ENCODE data around the gene RTN4RL1.

GRCh38 chr17:2062571-2063183 lies 37.5 kb upstream of the RTN4RL1 start:
- TF ChIP-seq CTCF (tag by site-specific recombination; IDR thresholded peaks at IDR 0.05) (no peak), KLF16 (tag by site-specific recombination; IDR thresholded peaks at IDR 0.05) (no peak), TCF7L2 (IDR thresholded peaks at IDR 0.05; ENCODE audit: borderline replicate concordance, low read depth, low read length) (no peak), ZNF558 (tag by site-specific recombination; IDR thresholded peaks at IDR 0.05) (no peak), ZNF114 (tag by site-specific recombination; IDR thresholded peaks at IDR 0.05) (no peak), YY1 (tag by site-specific recombination; IDR thresholded peaks at IDR 0.05) (no peak), ZNF768 (tag by site-specific recombination; IDR thresholded peaks at IDR 0.05) (no peak), ZNF501 (tag by site-specific recombination; IDR thresholded peaks at IDR 0.05) (no peak), PRDM10 (tag by site-specific recombination; IDR thresholded peaks at IDR 0.05) (no peak), ZNF280D (tag by site-specific recombination; IDR thresholded peaks at IDR 0.05) (no peak), ZNF580 (tag by site-specific recombination; IDR thresholded peaks at IDR 0.05) (no peak)
- TF ChIP-seq, protein P1, sequence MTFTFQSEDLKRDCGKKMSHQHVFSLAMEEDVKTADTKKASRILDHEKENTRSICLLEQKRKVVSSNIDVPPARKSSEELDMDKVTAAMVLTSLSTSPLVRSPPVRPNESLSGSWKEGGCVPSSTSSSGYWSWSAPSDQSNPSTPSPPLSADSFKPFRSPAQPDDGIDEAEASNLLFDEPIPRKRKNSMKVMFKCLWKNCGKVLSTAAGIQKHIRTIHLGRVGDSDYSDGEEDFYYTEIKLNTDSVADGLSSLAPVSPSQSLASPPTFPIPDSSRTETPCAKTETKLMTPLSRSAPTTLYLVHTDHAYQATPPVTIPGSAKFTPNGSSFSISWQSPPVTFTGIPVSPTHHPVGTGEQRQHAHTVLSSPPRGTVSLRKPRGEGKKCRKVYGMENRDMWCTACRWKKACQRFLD (tag by site-specific recombination; IDR thresholded peaks at IDR 0.05), result no peak
- TF ChIP-seq, protein P2, sequence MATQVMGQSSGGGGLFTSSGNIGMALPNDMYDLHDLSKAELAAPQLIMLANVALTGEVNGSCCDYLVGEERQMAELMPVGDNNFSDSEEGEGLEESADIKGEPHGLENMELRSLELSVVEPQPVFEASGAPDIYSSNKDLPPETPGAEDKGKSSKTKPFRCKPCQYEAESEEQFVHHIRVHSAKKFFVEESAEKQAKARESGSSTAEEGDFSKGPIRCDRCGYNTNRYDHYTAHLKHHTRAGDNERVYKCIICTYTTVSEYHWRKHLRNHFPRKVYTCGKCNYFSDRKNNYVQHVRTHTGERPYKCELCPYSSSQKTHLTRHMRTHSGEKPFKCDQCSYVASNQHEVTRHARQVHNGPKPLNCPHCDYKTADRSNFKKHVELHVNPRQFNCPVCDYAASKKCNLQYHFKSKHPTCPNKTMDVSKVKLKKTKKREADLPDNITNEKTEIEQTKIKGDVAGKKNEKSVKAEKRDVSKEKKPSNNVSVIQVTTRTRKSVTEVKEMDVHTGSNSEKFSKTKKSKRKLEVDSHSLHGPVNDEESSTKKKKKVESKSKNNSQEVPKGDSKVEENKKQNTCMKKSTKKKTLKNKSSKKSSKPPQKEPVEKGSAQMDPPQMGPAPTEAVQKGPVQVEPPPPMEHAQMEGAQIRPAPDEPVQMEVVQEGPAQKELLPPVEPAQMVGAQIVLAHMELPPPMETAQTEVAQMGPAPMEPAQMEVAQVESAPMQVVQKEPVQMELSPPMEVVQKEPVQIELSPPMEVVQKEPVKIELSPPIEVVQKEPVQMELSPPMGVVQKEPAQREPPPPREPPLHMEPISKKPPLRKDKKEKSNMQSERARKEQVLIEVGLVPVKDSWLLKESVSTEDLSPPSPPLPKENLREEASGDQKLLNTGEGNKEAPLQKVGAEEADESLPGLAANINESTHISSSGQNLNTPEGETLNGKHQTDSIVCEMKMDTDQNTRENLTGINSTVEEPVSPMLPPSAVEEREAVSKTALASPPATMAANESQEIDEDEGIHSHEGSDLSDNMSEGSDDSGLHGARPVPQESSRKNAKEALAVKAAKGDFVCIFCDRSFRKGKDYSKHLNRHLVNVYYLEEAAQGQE (tag by site-specific recombination; IDR thresholded peaks at IDR 0.05), result no peak
- TF ChIP-seq, protein P3, sequence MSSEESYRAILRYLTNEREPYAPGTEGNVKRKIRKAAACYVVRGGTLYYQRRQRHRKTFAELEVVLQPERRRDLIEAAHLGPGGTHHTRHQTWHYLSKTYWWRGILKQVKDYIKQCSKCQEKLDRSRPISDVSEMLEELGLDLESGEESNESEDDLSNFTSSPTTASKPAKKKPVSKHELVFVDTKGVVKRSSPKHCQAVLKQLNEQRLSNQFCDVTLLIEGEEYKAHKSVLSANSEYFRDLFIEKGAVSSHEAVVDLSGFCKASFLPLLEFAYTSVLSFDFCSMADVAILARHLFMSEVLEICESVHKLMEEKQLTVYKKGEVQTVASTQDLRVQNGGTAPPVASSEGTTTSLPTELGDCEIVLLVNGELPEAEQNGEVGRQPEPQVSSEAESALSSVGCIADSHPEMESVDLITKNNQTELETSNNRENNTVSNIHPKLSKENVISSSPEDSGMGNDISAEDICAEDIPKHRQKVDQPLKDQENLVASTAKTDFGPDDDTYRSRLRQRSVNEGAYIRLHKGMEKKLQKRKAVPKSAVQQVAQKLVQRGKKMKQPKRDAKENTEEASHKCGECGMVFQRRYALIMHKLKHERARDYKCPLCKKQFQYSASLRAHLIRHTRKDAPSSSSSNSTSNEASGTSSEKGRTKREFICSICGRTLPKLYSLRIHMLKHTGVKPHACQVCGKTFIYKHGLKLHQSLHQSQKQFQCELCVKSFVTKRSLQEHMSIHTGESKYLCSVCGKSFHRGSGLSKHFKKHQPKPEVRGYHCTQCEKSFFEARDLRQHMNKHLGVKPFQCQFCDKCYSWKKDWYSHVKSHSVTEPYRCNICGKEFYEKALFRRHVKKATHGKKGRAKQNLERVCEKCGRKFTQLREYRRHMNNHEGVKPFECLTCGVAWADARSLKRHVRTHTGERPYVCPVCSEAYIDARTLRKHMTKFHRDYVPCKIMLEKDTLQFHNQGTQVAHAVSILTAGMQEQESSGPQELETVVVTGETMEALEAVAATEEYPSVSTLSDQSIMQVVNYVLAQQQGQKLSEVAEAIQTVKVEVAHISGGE (tag by site-specific recombination; conservative IDR thresholded peaks at IDR 0.05; ENCODE audit: low read depth), result no peak

Data from HEK293 (cell line).